HG03565 (cell line): Measurements from ENCODE around the gene ENTPD3.
"Not testable (repeated sequence)": the region's sequence is repeated elsewhere in the genome, so short reads cannot be mapped to it uniquely, and the experiment has no call there.

Source experiments
- ATAC-seq: cut with Tn5 transposase; IDR thresholded peaks from one replicate; pipeline ENCODE4 v1.9.1; 2021; ENCODE audit warnings: mild to moderate bottlenecking, moderate library complexity; ENCODE audit not compliant: unreplicated experiment

ENTPD3 gene

DNA sequence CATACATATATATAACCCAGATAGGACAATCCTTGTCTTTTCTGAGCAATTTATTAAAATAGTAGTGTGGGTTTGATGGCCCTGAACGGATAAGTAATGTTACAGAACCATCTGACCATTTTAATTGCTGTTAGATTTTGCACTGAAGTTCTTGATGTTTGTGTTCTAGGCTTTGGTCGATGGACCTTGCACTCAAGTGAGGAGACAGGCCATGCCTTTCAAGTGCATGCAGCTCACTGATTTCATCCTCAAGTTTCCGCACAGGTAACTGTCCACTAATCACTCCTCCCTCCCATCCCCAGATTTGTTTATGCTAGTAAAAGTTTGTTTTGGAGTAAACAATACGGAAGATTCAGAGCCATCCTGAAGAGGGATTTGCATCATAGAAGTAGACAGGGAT is 71.5 kb downstream of the ENTPD3 start:
- no peak for ATAC-seq

DNA sequence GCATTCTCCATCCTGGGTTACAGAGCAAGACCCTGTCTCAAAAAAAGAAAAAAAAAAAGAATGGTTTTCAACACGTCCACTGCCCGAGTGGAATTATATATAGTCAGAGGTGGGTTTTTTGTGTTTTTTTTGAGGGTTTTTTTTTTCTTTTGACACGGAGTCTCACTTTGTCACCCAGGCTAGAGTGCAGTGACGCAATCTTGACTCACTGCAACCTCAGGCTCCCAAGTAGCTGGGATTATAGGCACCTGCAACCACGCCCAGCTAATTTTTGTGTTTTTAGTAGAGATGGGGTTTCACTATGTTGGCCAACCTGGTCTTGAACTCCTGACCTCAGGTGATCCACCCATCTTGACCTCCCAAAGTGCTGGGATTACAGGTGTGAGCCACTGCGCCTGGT is 73.5 kb downstream of the ENTPD3 start:
- not testable (repeated sequence) for ATAC-seq

DNA sequence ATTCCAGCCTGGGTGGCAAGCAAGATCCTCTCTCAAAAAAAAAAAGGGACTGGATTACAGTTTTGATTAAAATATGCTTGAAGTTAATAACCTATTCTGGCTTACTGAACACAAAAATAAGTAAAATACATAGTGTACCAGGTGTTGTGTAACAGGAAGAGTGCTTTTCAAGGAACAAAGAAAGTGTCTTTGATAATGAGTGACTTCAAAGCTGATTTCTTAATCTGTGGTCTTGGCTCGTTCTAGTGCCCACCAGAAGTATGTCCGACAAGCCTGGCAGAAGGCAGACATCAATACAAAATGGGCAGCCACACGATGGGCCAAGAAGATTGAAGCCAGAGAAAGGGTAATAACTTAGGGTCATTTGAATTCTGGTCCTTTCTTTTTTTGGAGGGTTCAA is 74.2 kb downstream of the ENTPD3 start:
- ATAC-seq = no peak

- ATAC-seq = not testable (repeated sequence)
These were observed 75.9 kb downstream of the ENTPD3 start for GRCh38 chr3:40462838-40463237.

- ATAC-seq = no peak
These were observed 76.6 kb downstream of the ENTPD3 start for GRCh38 chr3:40463579-40463978.

DNA sequence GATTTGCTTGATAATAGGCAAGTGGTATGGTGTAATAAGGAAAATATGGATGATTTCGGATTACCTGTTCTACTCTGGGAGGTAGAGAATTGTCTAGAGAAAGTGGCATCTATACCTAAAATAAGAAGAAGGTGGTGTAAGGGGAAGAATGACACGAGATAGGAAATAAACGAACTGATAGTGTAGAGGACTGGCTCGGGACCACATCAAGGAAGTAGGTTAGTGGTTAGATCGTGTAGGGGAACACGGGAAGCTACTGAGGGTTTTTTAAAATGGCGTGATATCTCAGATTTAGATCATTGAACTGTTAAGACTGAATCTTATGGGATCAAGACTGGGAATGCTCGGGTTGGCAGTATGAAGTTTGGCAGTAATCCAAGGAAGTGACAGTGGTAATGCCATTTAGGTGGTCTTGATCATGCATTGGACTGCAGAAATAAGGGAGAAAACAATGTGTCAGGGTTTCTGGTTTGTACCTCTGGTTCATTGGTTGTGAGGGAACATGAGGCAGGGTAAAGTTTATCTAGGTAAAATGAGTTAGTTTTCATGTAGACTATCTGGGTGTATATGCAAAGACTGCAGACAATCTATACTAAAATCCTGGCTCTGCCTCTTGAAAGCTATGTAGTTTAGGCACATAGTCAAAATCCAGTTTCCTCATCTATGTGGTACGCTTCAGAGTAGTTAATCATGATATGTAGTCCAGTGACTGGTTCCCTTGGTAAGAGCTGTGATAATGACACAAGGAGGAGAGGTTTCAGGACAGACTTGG is 77.5 kb downstream of the ENTPD3 start:
- ATAC-seq = no peak

DNA sequence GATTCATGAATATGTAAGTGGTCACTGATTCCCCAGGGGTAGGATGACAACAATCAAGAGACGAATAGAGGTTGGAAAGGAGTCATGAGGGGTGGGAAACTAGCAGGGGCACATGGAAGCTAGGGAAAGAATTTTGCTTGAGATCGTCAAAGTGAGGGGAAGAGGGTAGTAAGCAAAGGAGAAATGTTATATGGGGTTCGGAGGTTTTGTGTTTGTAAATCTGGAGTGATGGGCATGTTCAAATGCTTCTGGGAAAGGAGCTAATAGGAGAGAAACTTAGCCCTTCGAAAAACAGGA is 78.1 kb downstream of the ENTPD3 start:
- ATAC-seq = no peak

GRCh38 chr3:40465456-40465855 is 78.5 kb downstream of the ENTPD3 start:
- ATAC-seq = no peak

DNA sequence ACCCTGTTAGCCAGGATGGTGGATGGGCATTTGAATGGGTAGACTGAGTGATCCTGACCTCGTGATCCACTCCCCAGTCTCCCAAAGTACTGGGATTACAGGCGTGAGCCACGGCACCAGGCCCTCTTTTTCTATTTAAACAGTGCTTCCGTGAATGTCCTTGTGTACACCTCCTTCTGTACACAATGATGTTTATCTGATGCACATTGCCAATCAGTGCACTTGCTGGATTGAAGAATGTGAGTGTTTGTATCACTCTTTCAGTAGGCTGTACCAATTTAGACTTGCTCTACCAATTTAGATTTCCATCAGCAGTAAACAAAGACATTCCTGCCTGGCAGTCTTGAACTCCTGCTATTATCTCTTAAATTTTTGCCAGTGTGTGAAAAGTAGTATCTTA is 81.0 kb downstream of the ENTPD3 start:
- ATAC-seq = no peak

GRCh38 chr3:40470701-40471100 is 83.7 kb downstream of the ENTPD3 start:
- ATAC-seq = no peak

GRCh38 chr3:40476478-40477470 is 89.8 kb downstream of the ENTPD3 start, which contains the start of gene ZNF619:
Gene ZNF619, plus strand, starts transcription at chr3:40477122. Its CDS starts 858 bp downstream, at chr3:40477980.
- peak; percentile 73 for ATAC-seq

- ATAC-seq = no peak
These were observed 90.7 kb downstream of the ENTPD3 start for GRCh38 chr3:40477666-40478065.
